ENCODE measurements around the gene GSE1.

Gene GSE1

GRCh38 chr16:85619101-85619891, 6.2 kb downstream of the GSE1 start:
- DNase-seq (ENCODE audit: low read depth): no peak

GRCh38 chr16:85620374-85620773, 7.3 kb downstream of the GSE1 start:
- DNase-seq (ENCODE audit: low read depth): no peak

- DNase-seq (ENCODE audit: low read depth): no peak
Measured at GRCh38 chr16:85621698-85622428, 8.7 kb downstream of the GSE1 start.

- no peak for DNase-seq (ENCODE audit: low read depth)
Measured at GRCh38 chr16:85622683-85623082, 9.6 kb downstream of the GSE1 start.

- DNase-seq (ENCODE audit: low read depth): no peak
Measured at GRCh38 chr16:85623250-85623649, 10.1 kb downstream of the GSE1 start.

- DNase-seq (ENCODE audit: low read depth): no peak
Measured at GRCh38 chr16:85623997-85624601, 11.0 kb downstream of the GSE1 start.

- no peak for DNase-seq (ENCODE audit: low read depth)
Measured at GRCh38 chr16:85624646-85625045, 11.5 kb downstream of the GSE1 start.

GRCh38 chr16:85625053-85625452, 11.9 kb downstream of the GSE1 start:
- DNase-seq (ENCODE audit: low read depth): no peak

GRCh38 chr16:85625485-85626117, 12.5 kb downstream of the GSE1 start:
- DNase-seq (ENCODE audit: low read depth): no peak

DNA sequence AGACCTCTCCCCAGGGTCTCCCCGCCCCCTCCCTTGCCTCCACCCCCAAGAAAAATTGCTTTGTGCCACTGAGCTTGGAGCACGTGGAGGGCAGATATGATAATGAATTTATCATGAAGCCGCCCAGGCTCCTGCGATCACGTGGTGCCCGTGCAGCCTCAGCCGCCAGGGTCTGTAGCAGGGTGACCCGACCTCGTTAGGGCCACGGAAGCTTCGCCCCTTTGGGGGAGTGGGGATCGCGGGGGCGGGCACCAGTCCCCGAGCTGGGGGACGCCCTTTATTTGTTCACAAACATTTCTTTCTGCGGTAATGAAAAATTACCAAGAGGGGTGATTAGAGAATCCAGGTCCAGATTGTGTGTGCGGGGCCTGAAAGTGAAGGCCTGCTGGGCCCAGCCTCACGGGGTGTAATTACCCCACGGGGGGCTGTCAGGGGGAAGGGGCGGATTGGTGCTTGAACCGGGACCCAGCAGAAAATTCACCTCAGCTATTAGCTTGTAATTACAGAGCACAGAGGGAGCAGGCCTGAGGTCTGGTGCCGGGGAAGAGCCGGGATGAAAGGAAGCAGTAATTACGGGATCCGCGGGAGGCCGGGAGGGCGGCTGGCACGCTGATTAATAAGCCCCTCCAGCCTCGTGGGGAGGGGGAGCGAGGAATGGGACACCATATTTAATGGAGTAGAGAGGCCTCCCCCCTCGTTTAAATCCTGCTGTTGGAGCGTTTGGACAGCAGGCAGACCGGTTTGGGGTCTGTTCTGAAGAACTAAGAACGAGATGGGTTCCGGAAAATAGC, 13.3 kb downstream of the GSE1 start:
- no peak for DNase-seq (ENCODE audit: low read depth)

DNA sequence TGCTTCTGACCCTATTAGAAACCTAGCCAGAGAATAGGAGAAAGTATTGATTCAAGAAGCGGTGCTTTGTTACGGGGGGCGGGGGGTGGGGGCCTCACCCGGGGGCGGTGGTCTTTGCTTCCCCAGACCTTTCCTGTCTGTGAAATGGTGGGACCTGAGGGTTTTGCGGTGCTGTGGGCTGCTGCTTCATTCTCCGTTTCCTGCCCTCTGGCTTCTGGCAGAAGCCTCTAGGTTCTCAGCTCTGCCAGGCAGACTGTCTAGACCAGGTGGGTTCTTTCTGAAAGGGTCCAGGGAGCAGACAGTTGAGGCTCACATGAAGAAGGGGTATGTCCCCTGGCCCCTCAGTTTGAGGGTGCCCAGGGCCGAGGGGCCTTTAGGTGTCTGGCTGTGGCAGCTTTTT, 14.0 kb downstream of the GSE1 start:
- no peak for DNase-seq (ENCODE audit: low read depth)

GRCh38 chr16:85627526-85628264, 14.6 kb downstream of the GSE1 start:
- DNase-seq (ENCODE audit: low read depth): no peak

DNA sequence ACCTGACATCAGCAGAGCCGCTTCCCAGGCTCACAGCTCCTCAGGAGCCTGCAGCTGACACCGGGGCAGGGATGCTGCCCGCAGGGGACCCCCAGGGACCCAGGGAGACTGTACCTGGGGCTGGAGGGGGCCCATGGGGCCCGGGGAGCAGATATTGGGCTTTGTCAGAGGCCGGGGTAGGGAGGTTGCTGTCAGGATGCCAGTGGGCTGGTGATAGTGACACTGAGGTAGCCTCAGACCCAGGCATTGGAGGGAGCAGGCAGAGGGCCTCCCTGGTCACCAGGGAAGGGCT, 15.1 kb downstream of the GSE1 start:
- no peak for DNase-seq (ENCODE audit: low read depth)

GRCh38 chr16:85628645-85629044, 15.5 kb downstream of the GSE1 start:
- DNase-seq (ENCODE audit: low read depth): no peak

GRCh38 chr16:85629326-85629725, 16.2 kb downstream of the GSE1 start:
- DNase-seq (ENCODE audit: low read depth): no peak

DNA sequence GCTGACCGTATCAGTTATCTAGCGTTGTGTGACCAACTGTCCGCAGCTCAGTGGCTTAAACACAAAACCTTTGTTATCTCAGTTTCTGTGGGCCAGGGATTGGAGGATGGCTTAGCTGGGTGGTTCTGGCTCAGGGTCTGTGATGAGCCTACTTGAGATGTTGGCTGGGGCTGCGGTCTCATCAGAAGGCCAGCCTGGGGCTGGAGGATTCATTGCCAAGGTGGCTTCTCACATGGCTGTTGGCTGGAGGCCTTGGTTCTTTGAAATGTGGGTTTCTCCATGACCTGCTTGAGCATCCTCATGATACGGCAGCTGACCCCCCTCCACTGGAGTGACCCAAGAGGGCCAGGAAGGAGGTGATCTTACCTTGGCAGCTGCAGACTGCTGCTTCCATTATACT, 16.7 kb downstream of the GSE1 start:
- no peak for DNase-seq (ENCODE audit: low read depth)

- DNase-seq (ENCODE audit: low read depth): no peak
Measured at GRCh38 chr16:85631230-85631629, 18.1 kb downstream of the GSE1 start.

DNA sequence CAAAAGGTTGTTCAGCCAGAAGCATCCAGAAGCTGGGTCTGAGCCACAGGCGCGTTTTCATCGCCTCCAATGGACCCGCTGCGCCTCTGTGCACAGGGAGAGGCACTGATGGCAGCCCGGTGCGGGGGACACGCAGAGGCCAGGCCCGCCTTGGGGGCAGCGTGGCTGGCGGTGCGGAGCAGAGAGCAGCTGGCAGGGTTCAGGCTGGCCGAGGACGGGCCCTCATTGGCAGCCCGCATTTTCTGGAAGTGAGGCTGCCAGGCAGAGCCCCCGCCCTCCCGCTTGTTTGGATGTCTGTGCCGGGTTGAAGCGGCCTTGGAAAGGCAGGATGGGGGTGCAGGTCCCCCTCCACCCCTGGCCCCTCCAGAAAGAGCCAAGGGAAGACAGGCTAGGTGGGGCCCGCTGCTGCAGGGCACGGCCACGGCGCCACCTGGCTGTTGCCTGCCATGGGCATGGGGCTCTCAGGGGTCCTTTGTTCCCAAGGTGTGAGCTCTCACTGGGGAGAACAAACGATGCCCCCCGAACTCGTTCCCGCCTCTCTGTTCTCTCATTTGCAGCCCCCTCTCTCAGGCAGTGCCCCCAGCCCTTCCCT, 18.8 kb downstream of the GSE1 start:
- no peak for DNase-seq (ENCODE audit: low read depth)

GRCh38 chr16:85632709-85633437, 19.8 kb downstream of the GSE1 start:
- no peak for DNase-seq (ENCODE audit: low read depth)

DNA sequence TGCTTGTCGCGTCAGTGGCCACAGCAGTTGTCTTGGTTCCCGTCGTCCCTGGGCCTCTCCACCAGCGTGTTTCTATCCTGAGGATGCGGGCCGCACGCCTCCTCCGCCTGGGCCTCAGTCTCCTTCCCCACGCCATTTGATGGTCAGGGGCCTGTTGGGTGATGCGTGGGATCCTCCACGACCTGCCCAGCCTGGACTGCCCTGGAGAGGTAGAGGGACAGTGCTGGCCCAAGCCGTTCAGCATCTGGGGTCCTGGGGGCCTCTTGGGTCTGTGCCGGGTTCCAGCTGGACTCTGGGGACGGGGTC, 20.3 kb downstream of the GSE1 start:
- DNase-seq (ENCODE audit: low read depth): no peak

DNA sequence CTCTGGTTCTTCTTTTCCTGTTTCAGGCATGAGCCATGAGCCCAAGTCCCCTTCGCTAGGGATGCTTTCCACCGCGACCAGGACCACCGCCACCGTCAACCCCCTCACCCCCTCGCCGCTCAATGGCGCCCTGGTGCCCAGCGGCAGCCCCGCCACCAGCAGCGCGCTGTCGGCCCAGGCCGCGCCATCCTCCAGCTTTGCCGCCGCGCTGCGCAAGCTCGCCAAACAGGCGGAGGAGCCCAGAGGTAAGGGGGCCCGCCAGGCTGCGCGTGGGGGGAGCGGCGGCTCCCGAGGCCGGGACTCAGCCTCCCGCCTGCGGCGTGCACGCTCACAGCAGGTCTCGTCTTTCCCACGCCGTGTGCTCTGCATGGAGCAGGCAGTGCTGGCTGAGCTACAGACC, 20.8 kb downstream of the GSE1 start:
- DNase-seq (ENCODE audit: low read depth): no peak
